ENCODE measurements around the gene MAP3K2. TPM values are rescaled to one million over a fixed set of nuclear protein-coding genes. Genes with fewer than 3 reads are reported as not detected.

Gene MAP3K2
- total RNA-seq, 1 donor from 2014 or later, result 42.2 TPM

- TF ChIP-seq CTCF (IDR thresholded peaks at IDR 0.05; ENCODE audit: insufficient read depth, low read length, poor library complexity, severe bottlenecking), result no peak
- DNase-seq (ENCODE audit: low read depth), result peak; percentile 82
- no peaks in the 10 kb centered on the region for H3K27me3 ChIP-seq (ENCODE audit: control insufficient read depth, insufficient read depth, low read length)
- no peaks in the 10 kb centered on the region for H3K36me3 ChIP-seq (ENCODE audit: control insufficient read depth, insufficient read depth, low read length)
- no peak overlapping the region for H3K4me3 ChIP-seq (ENCODE audit: low read depth, low read length)
These were observed 10.4 kb upstream of the MAP3K2 start for GRCh38 chr2:127398239-127398590.

DNA sequence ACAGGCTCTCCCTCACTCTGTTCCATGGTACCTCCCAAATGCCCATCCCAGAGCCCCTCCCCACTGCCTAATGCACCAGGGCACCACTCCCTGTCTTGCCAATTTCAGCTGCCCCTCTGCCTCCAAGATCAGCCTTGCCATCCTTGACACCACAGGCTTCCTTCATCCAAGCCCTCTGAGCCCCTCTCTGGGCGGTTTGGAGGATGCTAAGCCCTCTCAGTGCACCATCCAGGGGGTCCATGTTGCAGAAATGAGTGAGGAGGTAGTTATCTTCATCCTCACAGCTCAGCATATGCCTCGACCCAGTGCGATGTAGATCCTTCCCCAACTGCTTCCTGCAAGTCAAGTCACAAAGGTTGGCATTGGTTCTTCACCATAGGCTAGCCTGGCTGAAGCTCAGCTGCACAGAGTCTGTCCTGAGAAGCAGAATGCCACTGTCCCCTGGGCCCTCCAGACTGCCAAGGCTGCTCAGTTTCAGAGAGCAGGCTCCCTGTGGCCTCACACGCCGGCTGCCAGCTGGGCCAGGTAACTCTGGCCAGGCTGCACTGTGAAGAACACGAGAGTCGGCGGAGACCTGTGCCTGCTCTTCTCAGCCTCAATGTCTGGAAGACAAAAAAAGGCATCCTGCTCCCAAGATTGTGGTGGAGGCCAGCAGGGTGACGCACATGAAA, 9.9 kb upstream of the MAP3K2 start:
- no peak overlapping the region for H3K4me3 ChIP-seq (ENCODE audit: low read depth, low read length)
- H3K27me3 ChIP-seq (ENCODE audit: control insufficient read depth, insufficient read depth, low read length), result no peaks in the 10 kb centered on the region
- no peak for DNase-seq (ENCODE audit: low read depth)
- no peak for TF ChIP-seq CTCF (IDR thresholded peaks at IDR 0.05; ENCODE audit: insufficient read depth, low read length, poor library complexity, severe bottlenecking)
- H3K36me3 ChIP-seq (ENCODE audit: control insufficient read depth, insufficient read depth, low read length), result no peaks in the 10 kb centered on the region

GRCh38 chr2:127394492-127394891, 6.7 kb upstream of the MAP3K2 start:
- TF ChIP-seq CTCF (IDR thresholded peaks at IDR 0.05; ENCODE audit: insufficient read depth, low read length, poor library complexity, severe bottlenecking), result no peak
- H3K4me3 ChIP-seq (ENCODE audit: low read depth, low read length), result no peak overlapping the region
- no peaks in the 10 kb centered on the region for H3K36me3 ChIP-seq (ENCODE audit: control insufficient read depth, insufficient read depth, low read length)
- DNase-seq (ENCODE audit: low read depth), result no peak
- H3K27me3 ChIP-seq (ENCODE audit: control insufficient read depth, insufficient read depth, low read length), result no peaks in the 10 kb centered on the region

GRCh38 chr2:127392828-127393578, 5.2 kb upstream of the MAP3K2 start:
- TF ChIP-seq CTCF (IDR thresholded peaks at IDR 0.05; ENCODE audit: insufficient read depth, low read length, poor library complexity, severe bottlenecking), result no peak
- Histone ChIP-seq H3K4me3 (ENCODE audit: low read depth, low read length) (no peak overlapping the region), H3K36me3 (ENCODE audit: control insufficient read depth, insufficient read depth, low read length) (no peaks in the 10 kb centered on the region), H3K27me3 (ENCODE audit: control insufficient read depth, insufficient read depth, low read length) (no peaks in the 10 kb centered on the region)
- no peak for DNase-seq (ENCODE audit: low read depth)

- TF ChIP-seq CTCF (IDR thresholded peaks at IDR 0.05; ENCODE audit: insufficient read depth, low read length, poor library complexity, severe bottlenecking), result no peak
- DNase-seq (ENCODE audit: low read depth), result no peak
- H3K36me3 ChIP-seq (ENCODE audit: control insufficient read depth, insufficient read depth, low read length), result no peaks in the 10 kb centered on the region
These were observed 4.5 kb upstream of the MAP3K2 start for GRCh38 chr2:127392133-127392827.

More at GRCh38 chr2:127392133-127392827, 4.5 kb upstream of the MAP3K2 start:
- Histone ChIP-seq H3K4me3 (ENCODE audit: low read depth, low read length) (no peak overlapping the region), H3K27me3 (ENCODE audit: control insufficient read depth, insufficient read depth, low read length) (no peaks in the 10 kb centered on the region)
